ENCODE measurements around the gene RCAN1.

The RCAN1 gene

DNA sequence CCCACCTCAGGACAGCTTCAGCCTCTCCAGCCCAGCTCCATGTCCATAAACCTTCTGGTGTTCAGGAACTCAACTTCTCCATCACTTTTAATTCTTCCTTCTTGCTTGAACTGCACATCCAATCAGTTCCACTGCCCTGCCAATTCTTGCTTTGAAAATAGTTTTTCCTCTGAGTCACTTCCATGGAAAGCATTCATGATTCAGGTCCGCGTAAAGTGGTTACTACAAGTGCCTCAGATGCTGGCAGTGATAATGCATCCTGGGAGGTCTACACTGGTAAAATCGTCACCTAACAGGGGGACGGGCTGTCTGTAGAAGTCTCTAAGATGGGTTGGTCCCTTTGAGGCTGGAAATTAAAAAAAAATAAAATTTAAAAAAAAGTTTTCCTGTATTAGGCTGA lies 25.9 kb upstream of the RCAN1 start:
- Histone ChIP-seq H3K79me1 (ENCODE audit: low read length) (no peaks in the 10 kb centered on the region), H2BK120ac (ENCODE audit: low read depth, low read length) (no peak overlapping the region), H3K9ac (ENCODE audit: low read length) (no peak overlapping the region), H3K4ac (ENCODE audit: low read depth, low read length) (no peak overlapping the region), H3K18ac (ENCODE audit: low read length) (no peak overlapping the region), H3K23ac (ENCODE audit: low read length) (no peak overlapping the region), H3K79me2 (ENCODE audit: control insufficient read depth, insufficient read depth, low read length) (no peaks in the 10 kb centered on the region), H2AK5ac (ENCODE audit: low read length) (no peak overlapping the region), H3K4me1 (ENCODE audit: control insufficient read depth, low read depth, low read length) (no peaks in the 10 kb centered on the region), H3K36me3 (ENCODE audit: control insufficient read depth, insufficient read depth, low read length) (no peaks in the 10 kb centered on the region), H3K4me2 (ENCODE audit: low read length) (no peak overlapping the region), H3K27me3 (ENCODE audit: insufficient read depth, low read length, poor library complexity) (no peaks in the 10 kb centered on the region), H4K8ac (ENCODE audit: low read depth, low read length) (no peak overlapping the region), H3K27ac (ENCODE audit: low read depth, low read length) (no peak overlapping the region), H2BK5ac (ENCODE audit: low read length) (no peak overlapping the region), H2BK15ac (replicated peaks; ENCODE audit: low read depth) (no peak overlapping the region), H3K56ac (ENCODE audit: low read length) (no peak overlapping the region), H3K4me3 (ENCODE audit: low read length) (no peak overlapping the region), H4K5ac (ENCODE audit: low read length) (no peak overlapping the region)
- no CpG with 5 or more reads among the region's 4 CpGs for WGBS (ENCODE audit: extremely low coverage, insufficient coverage, low lambda C conversion rate)
- peak; percentile 16 for DNase-seq

DNA sequence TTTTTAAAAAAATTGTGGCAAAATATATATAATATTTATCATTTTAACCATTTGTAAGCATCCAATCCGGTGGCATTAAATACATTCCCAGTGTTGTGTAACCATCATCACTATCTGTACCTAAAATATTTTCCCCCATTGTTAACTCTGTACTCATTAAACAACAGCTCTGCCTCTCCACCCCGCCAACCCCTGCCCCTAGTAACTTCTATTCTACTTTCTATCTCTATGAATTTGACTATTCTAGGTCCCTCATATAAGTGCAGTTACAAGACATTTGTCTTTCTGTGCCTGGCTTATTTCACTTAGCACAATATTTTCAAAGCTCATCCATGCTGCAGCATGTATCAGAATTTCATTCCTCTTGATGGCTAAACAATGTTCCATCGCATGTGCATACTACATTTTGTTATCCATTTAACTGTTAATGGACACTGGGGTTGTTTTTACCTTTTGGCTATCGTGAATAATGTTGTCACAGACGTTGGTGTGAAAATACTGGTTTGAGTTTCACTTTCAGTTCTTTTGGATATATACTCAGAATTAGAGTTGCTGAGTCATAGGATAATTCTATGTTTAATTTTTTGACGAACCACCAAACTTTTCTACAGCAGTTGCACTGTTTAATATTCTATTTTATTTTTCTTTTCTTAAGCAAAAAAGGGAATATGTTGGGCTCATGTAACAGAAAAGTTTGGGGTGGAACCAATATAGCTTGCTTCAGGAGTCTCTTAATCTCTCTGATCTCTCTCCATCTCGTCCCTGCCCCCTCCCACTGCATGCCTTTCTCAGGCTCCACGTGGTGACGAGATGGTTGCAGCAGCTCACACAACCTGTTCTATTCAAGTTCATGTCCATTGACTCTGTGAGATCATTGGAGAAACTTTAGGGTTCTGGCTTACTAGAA lies 25.2 kb upstream of the RCAN1 start:
- H2BK15ac ChIP-seq (replicated peaks; ENCODE audit: low read depth) = no peak overlapping the region
- no peak overlapping the region for H4K5ac ChIP-seq (ENCODE audit: low read length)
- H4K8ac ChIP-seq (ENCODE audit: low read depth, low read length) = no peak overlapping the region
- no peak overlapping the region for H2BK5ac ChIP-seq (ENCODE audit: low read length)
- no peak overlapping the region for H3K56ac ChIP-seq (ENCODE audit: low read length)
- H2AK5ac ChIP-seq (ENCODE audit: low read length) = no peak overlapping the region
- no peak overlapping the region for H3K4ac ChIP-seq (ENCODE audit: low read depth, low read length)
- peak; percentile 50 for DNase-seq
- no peak overlapping the region for H3K4me3 ChIP-seq (ENCODE audit: low read length)
- no peak overlapping the region for H3K9ac ChIP-seq (ENCODE audit: low read length)
- H3K18ac ChIP-seq (ENCODE audit: low read length) = no peak overlapping the region
- no peaks in the 10 kb centered on the region for H3K27me3 ChIP-seq (ENCODE audit: insufficient read depth, low read length, poor library complexity)
- H3K79me1 ChIP-seq (ENCODE audit: low read length) = no peaks in the 10 kb centered on the region
- H3K23ac ChIP-seq (ENCODE audit: low read length) = no peak overlapping the region
- WGBS (ENCODE audit: extremely low coverage, insufficient coverage, low lambda C conversion rate) = no CpG with 5 or more reads among the region's 9 CpGs
- H3K79me2 ChIP-seq (ENCODE audit: control insufficient read depth, insufficient read depth, low read length) = no peaks in the 10 kb centered on the region
- no peak overlapping the region for H3K4me2 ChIP-seq (ENCODE audit: low read length)
- no peaks in the 10 kb centered on the region for H3K4me1 ChIP-seq (ENCODE audit: control insufficient read depth, low read depth, low read length)
- no peak overlapping the region for H2BK120ac ChIP-seq (ENCODE audit: low read depth, low read length)
- H3K27ac ChIP-seq (ENCODE audit: low read depth, low read length) = no peak overlapping the region
- no peaks in the 10 kb centered on the region for H3K36me3 ChIP-seq (ENCODE audit: control insufficient read depth, insufficient read depth, low read length)

DNA sequence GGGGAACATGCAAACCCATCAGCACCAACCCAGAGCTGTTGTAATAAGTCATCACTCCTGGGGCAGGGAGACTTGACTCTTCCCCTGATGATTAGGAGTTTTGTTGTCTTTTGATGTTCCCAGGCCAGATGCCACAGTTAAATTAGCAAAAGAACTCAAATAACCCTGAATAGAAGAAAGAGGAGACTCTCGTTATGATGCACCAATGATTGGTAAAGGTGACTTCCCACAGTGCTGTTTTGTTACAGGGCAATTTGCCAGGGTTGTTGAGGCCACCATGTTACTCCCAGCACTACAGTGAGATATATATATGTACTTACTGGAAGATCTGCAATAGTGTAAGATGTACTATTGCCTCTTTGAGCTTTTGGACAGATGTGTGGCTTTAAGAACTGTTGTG lies 24.3 kb upstream of the RCAN1 start:
- Histone ChIP-seq H4K5ac (ENCODE audit: low read length) (no peak overlapping the region), H3K4me3 (ENCODE audit: low read length) (no peak overlapping the region), H3K23ac (ENCODE audit: low read length) (no peak overlapping the region), H3K4me1 (ENCODE audit: control insufficient read depth, low read depth, low read length) (no peaks in the 10 kb centered on the region), H2BK15ac (replicated peaks; ENCODE audit: low read depth) (no peak overlapping the region), H3K18ac (ENCODE audit: low read length) (no peak overlapping the region), H2BK5ac (ENCODE audit: low read length) (no peak overlapping the region), H3K4me2 (ENCODE audit: low read length) (no peak overlapping the region), H3K9ac (ENCODE audit: low read length) (no peak overlapping the region), H3K36me3 (ENCODE audit: control insufficient read depth, insufficient read depth, low read length) (no peaks in the 10 kb centered on the region), H3K27ac (ENCODE audit: low read depth, low read length) (no peak overlapping the region), H2BK120ac (ENCODE audit: low read depth, low read length) (no peak overlapping the region), H2AK5ac (ENCODE audit: low read length) (no peak overlapping the region), H3K79me2 (ENCODE audit: control insufficient read depth, insufficient read depth, low read length) (no peaks in the 10 kb centered on the region), H3K27me3 (ENCODE audit: insufficient read depth, low read length, poor library complexity) (no peaks in the 10 kb centered on the region), H3K4ac (ENCODE audit: low read depth, low read length) (no peak overlapping the region), H3K79me1 (ENCODE audit: low read length) (no peaks in the 10 kb centered on the region), H3K56ac (ENCODE audit: low read length) (no peak overlapping the region), H4K8ac (ENCODE audit: low read depth, low read length) (no peak overlapping the region)
- no peak for DNase-seq
- WGBS (ENCODE audit: extremely low coverage, insufficient coverage, low lambda C conversion rate) = no CpG with 5 or more reads among the region's 1 CpG

DNA sequence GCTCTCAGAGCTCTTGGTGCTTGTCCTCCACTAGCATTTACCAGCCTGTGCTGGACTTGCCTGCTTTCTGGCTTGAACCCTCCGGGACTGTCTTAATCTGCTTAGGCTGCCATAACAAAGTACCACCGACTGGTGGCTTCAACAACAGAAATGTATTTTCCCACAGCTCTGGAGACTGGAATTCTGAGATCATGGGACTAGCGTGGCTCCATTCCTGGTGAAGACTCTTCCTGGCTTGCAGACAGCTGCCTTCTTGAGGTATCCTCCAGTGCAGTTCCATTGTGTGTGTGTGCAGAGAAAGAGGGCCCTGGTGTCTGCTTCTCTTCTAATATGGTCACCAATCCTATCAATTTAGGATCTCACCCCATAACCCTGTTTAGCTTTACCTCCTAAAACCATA lies 22.0 kb upstream of the RCAN1 start:
- Histone ChIP-seq H3K27me3 (ENCODE audit: insufficient read depth, low read length, poor library complexity) (no peaks in the 10 kb centered on the region), H2BK15ac (replicated peaks; ENCODE audit: low read depth) (no peak overlapping the region), H3K36me3 (ENCODE audit: control insufficient read depth, insufficient read depth, low read length) (no peaks in the 10 kb centered on the region), H3K4ac (ENCODE audit: low read depth, low read length) (no peak overlapping the region), H2BK120ac (ENCODE audit: low read depth, low read length) (no peak overlapping the region), H3K9ac (ENCODE audit: low read length) (no peak overlapping the region), H3K4me2 (ENCODE audit: low read length) (no peak overlapping the region), H3K23ac (ENCODE audit: low read length) (no peak overlapping the region), H3K4me3 (ENCODE audit: low read length) (no peak overlapping the region), H3K79me2 (ENCODE audit: control insufficient read depth, insufficient read depth, low read length) (no peaks in the 10 kb centered on the region), H3K18ac (ENCODE audit: low read length) (no peak overlapping the region), H3K79me1 (ENCODE audit: low read length) (no peaks in the 10 kb centered on the region), H3K27ac (ENCODE audit: low read depth, low read length) (no peak overlapping the region), H2AK5ac (ENCODE audit: low read length) (no peak overlapping the region), H4K8ac (ENCODE audit: low read depth, low read length) (no peak overlapping the region), H3K4me1 (ENCODE audit: control insufficient read depth, low read depth, low read length) (no peaks in the 10 kb centered on the region), H4K5ac (ENCODE audit: low read length) (no peak overlapping the region), H2BK5ac (ENCODE audit: low read length) (no peak overlapping the region), H3K56ac (ENCODE audit: low read length) (no peak overlapping the region)
- WGBS (ENCODE audit: extremely low coverage, insufficient coverage, low lambda C conversion rate) = no CpG with 5 or more reads among the region's 3 CpGs
- no peak for DNase-seq

DNA sequence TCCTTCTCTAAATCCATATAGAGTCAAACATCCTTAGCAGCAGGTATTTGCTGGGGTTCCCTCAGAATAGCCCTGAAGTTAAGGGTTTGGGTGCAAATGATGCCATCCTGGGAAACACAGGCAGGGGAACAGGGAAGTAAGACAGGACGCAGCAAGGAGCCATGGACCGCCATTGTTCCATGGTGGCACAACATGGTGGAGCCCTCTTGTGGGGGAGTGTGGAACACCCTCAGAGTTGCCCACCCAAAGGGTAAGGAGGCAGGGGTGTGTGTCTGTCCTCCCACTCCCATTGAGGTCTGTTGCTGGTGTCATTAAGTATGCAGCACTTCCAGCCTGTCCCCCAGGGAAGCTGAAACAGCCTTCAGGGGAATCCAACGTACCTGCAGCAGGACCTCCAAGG lies 20.4 kb upstream of the RCAN1 start:
- Histone ChIP-seq H3K9ac (ENCODE audit: low read length) (no peak overlapping the region), H3K4me1 (ENCODE audit: control insufficient read depth, low read depth, low read length) (no peaks in the 10 kb centered on the region), H3K4me3 (ENCODE audit: low read length) (no peak overlapping the region), H3K4ac (ENCODE audit: low read depth, low read length) (no peak overlapping the region), H3K36me3 (ENCODE audit: control insufficient read depth, insufficient read depth, low read length) (no peaks in the 10 kb centered on the region), H3K79me1 (ENCODE audit: low read length) (no peaks in the 10 kb centered on the region), H3K23ac (ENCODE audit: low read length) (no peak overlapping the region), H2BK5ac (ENCODE audit: low read length) (no peak overlapping the region), H3K4me2 (ENCODE audit: low read length) (no peak overlapping the region), H4K5ac (ENCODE audit: low read length) (no peak overlapping the region), H3K79me2 (ENCODE audit: control insufficient read depth, insufficient read depth, low read length) (no peaks in the 10 kb centered on the region), H2BK120ac (ENCODE audit: low read depth, low read length) (no peak overlapping the region), H3K56ac (ENCODE audit: low read length) (no peak overlapping the region), H4K8ac (ENCODE audit: low read depth, low read length) (no peak overlapping the region), H3K18ac (ENCODE audit: low read length) (no peak overlapping the region), H2BK15ac (replicated peaks; ENCODE audit: low read depth) (no peak overlapping the region), H3K27ac (ENCODE audit: low read depth, low read length) (no peak overlapping the region), H2AK5ac (ENCODE audit: low read length) (no peak overlapping the region), H3K27me3 (ENCODE audit: insufficient read depth, low read length, poor library complexity) (no peaks in the 10 kb centered on the region)
- peak; percentile 38 for DNase-seq
- no CpG with 5 or more reads among the region's 3 CpGs for WGBS (ENCODE audit: extremely low coverage, insufficient coverage, low lambda C conversion rate)

DNA sequence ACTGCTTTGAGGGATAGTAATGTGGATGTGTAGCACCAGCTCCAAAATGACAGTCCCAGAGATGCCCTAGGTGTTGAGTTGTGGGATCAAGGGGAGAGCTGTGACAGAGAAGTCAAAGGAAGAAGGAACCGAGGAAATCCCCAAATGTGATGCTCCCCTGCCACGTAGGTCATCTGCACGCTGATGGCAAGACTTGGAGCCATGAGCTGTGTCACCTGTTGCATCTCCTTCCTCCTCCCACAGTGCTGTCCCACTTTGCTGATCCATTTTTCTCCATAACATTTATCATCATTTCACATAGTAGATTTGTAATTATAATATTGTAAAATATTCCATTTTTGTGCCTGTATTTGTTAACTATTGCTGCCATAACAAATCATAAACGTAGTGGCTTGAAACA lies 17.6 kb upstream of the RCAN1 start:
- Histone ChIP-seq H2AK5ac (ENCODE audit: low read length) (no peak overlapping the region), H2BK120ac (ENCODE audit: low read depth, low read length) (no peak overlapping the region), H3K79me2 (ENCODE audit: control insufficient read depth, insufficient read depth, low read length) (no peaks in the 10 kb centered on the region), H3K18ac (ENCODE audit: low read length) (no peak overlapping the region), H2BK15ac (replicated peaks; ENCODE audit: low read depth) (no peak overlapping the region), H3K23ac (ENCODE audit: low read length) (no peak overlapping the region), H3K4me2 (ENCODE audit: low read length) (no peak overlapping the region), H3K4me1 (ENCODE audit: control insufficient read depth, low read depth, low read length) (no peaks in the 10 kb centered on the region), H4K8ac (ENCODE audit: low read depth, low read length) (no peak overlapping the region), H3K56ac (ENCODE audit: low read length) (no peak overlapping the region), H3K4me3 (ENCODE audit: low read length) (no peak overlapping the region), H3K27me3 (ENCODE audit: insufficient read depth, low read length, poor library complexity) (no peaks in the 10 kb centered on the region), H3K4ac (ENCODE audit: low read depth, low read length) (no peak overlapping the region), H4K5ac (ENCODE audit: low read length) (no peak overlapping the region), H3K36me3 (ENCODE audit: control insufficient read depth, insufficient read depth, low read length) (no peaks in the 10 kb centered on the region), H3K9ac (ENCODE audit: low read length) (no peak overlapping the region), H3K27ac (ENCODE audit: low read depth, low read length) (no peak overlapping the region), H3K79me1 (ENCODE audit: low read length) (no peaks in the 10 kb centered on the region), H2BK5ac (ENCODE audit: low read length) (no peak overlapping the region)
- DNase-seq = no peak
- WGBS (ENCODE audit: extremely low coverage, insufficient coverage, low lambda C conversion rate) = no CpG with 5 or more reads among the region's 4 CpGs

All from mesendoderm (in vitro differentiated cells).